Activated CD4-positive, alpha-beta T cell treated with anti-CD3 and anti-CD28 coated beads, Interleukin-2, Interleukin-6, amounts not matched to agents 100 ng/mL and 50 ng/mL, durations not matched to agents 16 hours and 8 hours (primary cell): ENCODE measurements around the gene CCP110.

Experiments
- DNase-seq: peaks from one replicate; pipeline ENCODE4 v3.0.0-alpha.2; 2020

CCP110 gene

DNA sequence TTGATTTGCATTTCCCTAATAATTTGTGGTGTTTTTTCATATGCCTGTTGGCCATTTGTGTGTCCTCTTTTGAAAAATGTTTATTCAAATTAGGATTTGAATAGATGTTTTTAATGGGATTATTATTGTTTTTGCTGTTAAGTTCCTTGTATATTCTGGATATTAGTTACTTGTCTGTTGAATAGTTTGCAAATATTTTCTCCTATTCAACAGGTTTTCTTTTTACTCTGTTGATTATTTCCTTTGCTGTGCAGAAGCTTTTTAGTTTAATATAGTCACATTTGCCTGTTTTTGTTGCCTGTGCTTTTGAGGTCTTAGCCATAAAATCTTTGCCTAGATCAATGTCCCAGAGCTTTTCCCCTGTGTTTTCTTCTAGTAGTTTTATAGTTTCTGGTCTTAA is 11.4 kb upstream of the CCP110 start:
- DNase-seq = no peak

DNA sequence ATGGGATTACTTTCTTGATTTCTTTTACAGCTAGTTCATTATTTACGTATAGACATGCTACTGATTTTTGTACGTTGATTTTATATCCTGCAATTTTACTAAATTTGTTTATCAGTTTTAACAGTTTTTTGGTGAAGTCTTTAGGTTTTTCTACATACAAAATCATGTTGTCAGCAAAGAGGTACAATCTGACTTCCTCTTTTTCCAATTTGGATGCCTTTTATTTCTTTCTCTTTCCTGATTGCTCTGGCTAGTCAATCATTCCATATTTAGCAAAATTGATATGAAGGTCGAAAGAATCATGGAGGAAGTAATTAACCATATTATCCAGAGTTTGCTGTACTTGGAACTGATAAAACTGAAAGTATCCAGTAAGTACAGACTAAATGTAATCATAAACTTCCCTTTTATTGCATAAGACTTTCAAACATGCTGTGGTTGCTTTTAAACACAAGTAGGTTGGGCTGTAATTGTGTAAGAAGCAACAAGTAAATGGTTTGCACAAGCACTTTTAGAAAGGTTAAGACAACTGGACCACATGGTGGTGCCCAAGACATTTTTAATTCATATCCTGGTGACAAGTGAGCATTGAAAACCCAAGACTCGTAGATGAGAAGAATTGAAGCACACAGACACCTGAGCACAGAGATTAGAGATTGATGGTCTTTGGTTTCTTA is 10.2 kb upstream of the CCP110 start:
- no peak for DNase-seq

DNA sequence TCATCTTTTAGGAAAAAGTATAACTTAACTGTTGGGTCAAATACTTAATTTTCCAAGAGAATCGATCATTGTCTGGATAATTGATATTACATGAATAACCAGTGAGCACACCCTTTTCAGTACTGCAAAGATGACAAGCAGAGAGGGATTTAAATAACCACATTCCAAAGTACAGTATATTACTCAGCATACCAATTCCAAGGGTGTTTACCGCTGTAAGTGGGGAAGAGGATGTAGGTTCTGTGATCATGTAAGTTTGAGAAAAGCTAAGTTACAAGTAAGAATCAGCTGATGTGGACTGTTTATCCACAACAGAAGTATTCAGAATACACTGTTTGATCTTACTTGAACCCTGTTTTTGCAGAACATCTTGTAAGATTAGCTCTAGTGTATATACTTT is 8.0 kb upstream of the CCP110 start:
- no peak for DNase-seq

DNA sequence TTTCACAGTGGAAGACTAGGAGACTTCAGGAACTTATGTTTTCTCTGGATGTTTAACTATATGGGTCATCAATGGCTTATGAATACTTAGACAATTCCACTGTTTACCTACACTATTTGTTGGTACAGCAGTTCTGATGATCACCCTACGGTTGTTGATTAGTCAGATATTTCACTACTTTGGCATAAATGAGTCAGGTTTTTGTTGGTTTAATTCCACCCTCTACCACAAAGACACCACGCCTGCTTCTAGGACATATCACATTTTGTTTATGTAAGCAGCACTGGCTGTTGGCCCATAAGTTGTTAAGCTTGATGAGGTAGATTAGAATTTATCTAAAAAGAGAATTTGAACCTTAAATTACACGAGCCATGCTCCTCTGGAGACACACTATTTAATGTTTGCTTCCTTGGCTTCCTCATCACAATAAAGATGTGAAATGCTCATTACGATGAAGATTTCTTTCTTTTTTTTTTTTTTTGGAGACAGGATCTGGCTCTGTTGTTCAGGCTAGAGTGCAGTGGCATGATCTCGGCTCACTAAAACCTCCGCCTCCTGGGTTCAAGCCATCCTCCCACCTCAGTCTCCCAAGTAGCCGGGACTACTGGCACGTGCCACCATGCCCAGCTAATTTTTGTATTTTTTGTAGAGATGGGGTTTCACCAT is 6.2 kb upstream of the CCP110 start:
- peak; percentile 73 for DNase-seq

DNA sequence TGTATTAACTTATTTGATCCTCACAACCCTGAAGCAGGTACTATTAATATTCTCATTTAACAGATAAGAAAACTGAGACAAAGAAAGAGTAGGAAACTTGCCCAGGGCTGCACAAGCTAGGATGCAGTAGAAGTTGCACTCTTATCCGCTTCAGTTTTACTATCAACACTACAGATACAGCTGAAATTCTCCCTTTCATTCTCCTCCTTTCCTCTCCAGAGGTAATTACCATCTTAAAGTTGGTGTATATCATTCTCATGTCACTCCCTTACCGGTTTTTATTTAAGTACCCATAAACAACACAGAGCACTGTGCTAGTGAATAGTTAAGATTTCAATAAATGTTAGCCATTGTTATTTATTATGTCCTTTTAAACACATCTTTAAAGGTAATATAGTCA is 5.4 kb upstream of the CCP110 start:
- no peak for DNase-seq

DNA sequence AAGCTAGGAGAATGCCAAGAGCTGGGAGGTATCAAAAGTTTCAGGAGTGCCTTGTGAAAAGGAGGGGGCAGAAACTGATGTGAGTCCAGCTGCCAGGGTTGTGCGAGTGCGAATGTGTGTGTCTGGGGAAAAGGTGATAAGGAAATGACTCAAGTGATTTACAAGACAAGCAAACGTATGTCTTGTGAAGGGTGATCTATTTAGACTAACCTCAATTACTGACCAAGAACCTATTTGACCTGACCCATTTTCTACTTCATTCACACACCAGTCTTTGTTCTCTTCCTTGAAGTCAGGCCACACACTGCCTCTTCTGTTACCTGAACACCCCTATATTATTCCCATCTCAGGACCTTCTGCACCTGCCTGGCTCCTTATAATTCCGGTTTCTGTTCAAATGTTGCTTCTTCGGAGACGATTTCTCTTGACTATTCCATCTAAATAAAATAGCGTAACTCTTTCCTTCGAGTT is 2.8 kb upstream of the CCP110 start:
- peak; percentile 42 for DNase-seq

DNA sequence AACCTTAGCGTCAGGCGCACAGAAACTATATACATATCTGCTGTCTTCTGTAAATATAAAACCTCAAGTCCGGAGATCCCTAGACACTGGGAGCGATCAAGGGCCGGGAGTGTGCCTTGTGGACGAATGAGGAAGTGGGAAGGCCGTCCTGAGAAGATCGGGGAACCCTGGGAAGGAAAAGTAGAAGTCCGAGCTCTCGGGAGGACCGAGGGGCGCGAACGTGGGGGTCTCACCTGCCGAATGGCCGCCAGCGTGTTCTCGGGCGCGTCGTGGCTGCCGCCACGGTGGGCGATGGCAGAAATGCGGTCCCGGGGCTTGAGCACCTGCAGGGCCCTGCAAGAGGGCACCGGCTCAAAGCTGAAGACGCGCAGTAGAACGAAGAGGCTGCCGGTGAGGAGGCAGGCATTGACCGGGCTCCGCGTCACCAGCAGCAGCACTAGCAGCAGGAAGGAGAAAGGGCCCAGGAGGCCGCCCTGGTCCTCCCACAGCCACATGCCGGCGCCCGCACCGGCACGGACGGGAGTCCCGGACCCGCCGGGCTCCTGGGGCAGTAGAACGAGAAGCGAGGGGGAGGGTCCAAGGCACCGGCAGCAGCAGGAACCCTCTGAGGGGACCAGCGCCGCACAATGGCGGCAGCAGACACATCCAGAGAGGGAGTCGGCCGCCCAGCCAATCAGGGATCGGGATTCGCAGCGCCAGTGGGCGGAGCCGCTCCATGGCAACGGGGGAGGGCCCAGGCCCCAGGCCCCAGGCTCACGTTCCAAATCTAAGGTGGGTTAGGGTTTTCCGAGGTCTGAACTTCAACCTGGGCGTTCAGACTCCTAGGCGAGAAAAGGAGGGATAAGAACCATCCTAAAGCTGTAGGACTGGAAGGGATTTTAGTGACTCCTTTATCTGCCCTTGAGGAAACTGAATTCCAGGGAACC is 2.0 kb upstream of the CCP110 start, which contains the start of gene GDE1:
Gene GDE1 (minus strand): TSS at position 628 of the 926 bp plus-strand sequence. CDS start 134 bp downstream, at position 494.
- DNase-seq = peak; percentile 97

DNA sequence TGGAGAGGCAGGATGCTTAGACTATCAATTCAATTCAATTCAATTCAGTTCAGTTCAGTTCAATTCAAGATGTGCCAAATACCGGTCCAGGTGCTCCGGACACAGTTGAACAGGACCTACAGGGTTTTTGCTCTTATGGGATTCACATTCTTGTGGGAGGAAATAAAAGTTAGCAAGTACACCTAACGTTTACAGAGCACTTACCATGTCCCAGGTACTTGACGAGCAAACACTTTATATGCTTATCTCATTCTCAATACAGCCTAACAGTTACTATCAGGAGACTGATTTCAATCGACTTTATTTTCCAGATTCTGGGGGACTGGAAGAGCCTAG is 1.4 kb upstream of the CCP110 start:
- no peak for DNase-seq

DNA sequence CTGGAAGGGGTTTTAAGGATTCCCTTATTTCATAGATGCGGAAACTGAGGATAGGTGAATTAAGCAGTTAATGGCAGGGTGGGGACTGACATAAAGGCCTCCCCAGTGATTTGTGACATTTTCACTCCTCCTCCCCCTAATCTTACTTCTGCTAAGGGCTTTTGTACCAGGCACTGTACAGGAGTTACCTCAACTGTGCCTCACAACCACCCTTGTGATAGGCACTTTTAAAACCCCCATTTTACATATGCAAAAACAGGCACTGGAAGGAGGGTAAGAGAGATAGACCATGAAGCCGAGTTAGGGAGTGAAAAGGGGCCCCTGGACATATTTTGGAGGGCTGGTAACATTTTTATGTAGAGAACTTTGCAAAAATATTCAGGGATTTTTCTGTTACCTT is 982 bp upstream of the CCP110 start:
- no peak for DNase-seq

DNA sequence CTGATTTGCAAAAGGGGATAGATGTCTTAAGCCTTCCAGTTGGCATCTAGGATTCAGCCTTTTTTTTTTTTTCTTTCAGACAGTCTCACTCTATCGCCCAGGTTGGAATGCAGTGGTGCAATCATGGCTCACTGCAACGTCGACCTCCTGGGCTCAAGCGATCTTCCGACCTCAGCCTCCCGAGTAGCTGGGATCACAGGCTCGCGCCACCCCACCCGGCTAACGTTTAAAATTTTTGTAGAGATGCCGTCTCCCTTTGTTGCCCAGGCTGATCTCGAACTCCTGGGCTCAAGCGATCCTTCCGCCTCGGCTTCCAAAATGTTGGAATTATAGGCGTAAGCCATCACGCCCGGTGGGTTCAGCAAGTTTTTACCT is 571 bp upstream of the CCP110 start:
- no peak for DNase-seq

DNA sequence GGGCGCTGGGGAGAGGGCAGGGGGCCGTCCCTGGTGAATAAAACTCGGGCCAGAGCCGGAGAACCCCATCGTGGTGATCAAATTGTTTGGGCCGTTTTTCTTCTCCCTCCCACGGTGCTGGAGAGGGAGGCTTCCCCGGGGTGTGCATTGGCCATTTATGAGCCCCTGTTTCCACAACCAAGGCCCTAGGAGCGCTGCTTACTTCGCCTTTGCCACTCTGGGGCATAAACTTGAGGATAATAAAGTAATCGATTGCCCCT is 544 bp downstream of the CCP110 start:
- DNase-seq = no peak

DNA sequence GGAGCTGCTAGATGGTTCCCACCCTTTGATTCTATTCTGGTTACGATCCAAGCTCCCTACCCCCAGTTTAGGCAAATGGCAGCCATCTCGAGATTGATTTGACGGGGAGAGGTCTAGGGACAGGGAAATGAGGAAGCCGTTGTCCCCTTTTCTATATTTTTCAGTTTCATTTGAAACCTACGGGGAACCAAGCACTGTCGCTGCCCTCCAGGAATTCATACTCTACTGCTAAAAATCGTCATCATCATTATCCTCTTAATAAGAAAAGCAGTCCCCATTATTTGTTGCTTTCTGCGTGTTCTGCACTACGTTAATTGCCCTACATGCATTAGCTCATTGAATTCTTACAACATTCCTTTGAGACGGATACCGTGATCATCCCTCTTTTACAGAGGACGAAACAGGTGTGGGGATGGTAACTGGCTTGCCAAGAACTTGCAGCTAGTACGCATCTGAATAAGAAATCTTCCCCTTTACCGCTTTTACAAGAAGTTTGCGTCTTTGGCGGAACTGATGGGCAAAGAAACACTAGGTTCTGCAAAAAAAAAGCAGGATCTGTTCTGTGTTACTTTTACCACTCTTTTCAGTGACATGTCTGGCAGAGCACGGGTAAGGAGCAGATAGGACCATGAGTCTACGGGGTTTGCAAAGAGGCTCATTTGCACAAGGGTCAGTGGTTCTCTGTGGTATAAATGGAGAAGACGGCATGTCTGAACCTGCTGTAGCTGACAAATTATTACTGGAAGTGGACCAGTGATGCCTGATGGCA is 1.1 kb downstream of the CCP110 start:
- no peak for DNase-seq

DNA sequence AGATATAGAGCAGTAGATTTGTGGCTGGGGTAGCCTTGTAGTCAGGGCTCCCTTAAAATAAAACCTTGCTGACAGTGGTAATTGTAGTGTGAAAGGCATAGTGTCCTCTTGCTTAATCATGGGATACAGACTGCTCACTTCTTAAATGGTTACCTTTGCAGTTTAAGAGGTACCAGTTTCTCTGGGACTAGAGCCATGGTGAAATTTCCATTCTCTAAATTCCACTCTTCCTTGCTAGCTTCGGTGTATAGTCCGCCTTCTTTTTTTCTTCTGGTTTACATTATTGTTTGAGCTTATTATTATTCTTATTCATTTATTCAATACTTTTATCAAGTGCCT is 1.6 kb downstream of the CCP110 start:
- no peak for DNase-seq

DNA sequence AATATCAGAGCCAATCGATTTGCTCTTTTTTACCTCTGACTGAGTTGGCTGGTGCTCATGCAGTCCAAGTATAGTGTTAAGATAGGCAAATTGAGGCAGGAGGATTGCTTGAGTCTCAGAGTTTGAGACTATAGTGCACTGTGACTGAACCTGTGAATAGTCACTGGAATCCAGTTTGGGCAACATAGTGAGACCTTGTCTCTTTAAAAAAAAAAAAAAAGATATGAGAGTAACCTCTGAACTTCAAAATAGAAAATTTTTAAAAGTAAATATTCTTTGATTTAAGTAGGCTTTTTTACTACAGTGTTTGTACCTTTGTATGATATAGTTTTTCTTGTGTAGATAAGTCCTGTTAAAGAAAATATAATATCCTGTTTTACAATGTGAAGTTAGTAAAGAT is 3.4 kb downstream of the CCP110 start:
- DNase-seq = no peak

DNA sequence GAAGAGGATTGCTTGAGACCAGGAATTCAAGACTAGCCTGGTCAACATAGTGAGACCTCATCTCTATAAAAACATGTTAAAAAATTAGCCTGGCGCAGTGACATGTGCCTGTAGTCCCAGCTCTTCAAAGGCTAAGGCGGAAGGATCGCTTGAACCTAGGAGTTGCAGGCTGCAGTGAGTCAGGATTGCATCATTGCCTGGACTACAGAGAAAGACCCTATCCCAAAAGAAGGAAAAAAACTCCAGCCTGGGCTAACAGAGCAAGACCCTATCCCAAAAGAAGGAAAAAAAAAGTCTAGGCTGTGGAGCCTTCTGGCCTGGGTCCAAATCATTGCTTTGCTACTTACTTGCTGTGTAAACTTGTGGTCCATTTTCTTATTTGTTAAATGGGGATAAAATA is 4.9 kb downstream of the CCP110 start:
- no peak for DNase-seq

DNA sequence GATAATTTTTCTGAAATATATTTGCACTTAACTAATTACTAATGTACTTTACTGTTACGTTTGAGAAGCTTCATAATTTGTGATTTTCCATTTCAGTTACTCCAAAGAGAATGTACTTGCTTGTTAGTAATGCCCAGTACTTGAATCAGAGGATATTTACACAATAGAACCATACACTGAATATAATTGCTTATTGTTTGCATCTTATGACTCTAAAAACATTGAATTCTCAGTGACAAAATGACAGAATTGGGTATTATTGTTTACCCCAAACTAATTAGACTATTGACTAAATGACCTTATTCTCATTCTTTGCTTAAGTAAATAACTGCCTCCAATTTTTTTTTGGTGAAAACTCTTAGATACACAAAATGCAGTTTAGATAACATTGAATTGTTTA is 8.9 kb downstream of the CCP110 start:
- no peak for DNase-seq

DNA sequence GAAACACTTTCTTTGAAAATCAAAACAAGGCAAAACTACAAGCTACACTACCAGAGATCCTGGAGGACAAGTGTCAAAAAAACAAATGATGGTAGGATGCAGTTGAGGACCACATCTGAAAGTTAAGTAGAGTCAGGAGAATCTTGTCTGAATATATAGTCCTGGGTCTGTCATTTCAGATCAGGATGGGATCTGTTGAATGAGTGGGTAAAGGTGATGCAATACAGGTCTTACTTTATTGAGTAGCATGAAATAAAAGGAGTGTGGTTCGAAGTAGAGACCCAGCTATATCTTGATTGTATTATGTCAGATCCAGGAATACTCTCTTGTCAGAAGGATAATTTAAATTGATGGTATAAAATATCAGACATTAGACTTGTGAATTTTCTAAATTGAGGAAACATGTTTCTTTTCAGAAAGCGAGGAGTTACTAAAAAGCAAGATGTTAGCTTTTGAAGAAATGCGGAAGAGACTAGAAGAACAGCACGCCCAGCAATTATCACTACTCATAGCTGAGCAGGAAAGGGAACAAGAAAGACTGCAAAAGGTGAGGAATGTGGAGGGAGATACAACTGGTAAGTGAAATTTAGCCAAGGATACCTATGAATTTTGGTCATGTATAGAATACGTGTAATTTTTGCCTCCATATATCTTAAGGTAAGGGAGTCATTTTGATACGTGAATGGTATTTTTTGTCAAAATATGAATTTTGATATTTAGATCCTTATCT is 16.7 kb downstream of the CCP110 start:
- no peak for DNase-seq

DNA sequence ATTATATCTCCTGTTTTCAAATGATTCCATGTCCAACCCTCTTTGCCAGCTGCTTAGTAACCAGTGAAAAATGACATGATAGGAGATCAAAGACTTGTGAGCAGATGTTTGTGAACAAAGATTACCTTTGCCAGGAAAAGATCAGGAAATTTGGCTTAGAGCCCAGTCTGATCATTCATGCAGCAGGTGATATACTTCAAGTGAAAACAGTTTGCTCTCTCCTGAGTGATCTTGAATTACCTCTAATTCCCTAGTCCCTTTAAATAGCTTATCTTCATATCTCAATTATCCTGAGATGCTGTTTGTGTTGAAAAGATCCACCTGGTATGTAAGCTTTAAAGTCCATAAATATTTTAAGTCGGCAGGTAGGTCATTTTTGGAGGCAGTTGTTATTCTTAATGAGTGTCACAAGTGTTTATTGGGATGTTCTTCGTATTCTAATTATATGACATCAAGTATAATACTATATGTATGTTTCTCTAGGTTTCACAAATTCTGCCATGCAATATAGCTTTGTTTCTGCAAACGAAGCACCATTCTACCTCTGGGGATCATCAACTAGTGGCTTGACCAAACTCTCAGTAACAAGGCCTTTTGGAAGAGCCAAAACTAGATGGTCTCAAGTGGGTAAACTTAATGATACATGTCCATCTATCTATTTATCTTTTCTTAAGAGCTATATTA is 18.5 kb downstream of the CCP110 start:
- no peak for DNase-seq

DNA sequence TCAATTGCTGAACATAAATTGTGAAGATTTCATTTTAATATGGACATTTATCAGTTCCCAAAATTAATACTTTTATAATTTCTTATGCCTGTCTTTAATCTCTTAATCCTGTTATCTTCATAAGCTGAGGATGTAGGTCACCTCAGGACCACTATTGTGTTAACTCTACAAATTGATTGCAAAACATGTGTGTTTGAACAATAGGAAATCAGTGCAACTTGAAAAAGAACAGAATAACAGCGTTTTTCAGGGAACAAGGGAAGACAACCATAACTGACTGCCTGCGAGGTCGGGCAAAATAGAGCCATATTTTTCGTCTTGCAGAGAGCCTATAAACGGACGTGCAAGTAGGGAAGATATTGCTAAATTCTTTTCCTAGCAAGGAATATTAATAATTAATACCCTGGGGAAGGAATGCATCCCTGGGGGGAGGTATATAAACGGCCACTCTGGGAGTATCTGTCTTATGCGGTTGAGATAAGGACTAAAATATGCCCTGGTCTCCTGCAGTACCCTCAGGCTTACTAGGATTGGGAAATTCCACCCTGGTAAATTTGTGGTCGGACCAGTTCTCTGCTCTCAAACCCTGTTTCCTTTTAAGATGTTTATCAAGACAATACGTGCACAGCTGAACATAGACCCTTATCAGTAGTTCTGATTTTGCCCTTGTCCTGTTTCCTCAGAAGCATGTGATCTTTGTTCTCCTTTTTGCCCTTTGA is 19.7 kb downstream of the CCP110 start:
- peak; percentile 41 for DNase-seq

DNA sequence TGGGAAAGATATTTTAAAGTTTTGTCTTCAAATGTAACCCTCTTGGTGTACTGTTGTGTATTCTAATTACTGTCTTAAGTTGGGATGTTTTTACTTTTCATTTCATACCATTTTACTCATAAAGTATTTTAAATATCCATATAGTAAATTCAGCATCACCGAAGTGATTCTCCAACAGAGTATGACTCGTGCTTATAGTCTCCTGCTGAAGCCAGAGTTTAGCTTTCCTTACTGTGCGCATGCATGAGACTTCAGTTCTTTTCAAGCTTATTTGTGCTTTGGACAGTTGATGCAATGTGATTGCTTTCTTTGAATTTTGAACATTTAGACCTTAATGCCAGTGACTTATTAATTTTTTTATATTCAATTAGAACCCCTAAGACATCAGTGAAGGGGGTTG is 24.4 kb downstream of the CCP110 start:
- DNase-seq = no peak

DNA sequence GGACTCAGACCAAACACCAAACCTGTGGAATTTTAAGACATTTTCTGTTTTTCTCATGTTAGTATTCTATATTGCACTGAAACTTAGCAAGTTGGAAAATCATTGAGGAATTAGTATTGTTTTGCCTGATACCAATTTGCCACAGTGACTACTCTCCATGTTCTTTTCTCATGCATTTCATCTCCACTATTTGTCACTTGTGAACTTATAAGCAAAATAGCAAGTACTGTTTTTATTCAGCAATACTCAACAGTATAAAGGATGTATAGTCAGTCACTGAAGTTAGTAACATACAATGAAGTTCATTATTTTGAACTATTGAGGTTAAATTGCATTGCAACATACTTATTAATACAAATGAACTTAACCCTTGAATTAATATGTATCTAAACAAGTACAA is 25.9 kb downstream of the CCP110 start:
- peak; percentile 39 for DNase-seq
